HG02870 (cell line): Measurements from ENCODE around the gene DNAJC17.

Experiments used
- ATAC-seq: cut with Tn5 transposase; IDR thresholded peaks from one replicate; pipeline ENCODE4 v1.9.1; 2021; ENCODE audit warnings: mild to moderate bottlenecking, moderate library complexity; ENCODE audit not compliant: unreplicated experiment

DNAJC17 gene

DNA sequence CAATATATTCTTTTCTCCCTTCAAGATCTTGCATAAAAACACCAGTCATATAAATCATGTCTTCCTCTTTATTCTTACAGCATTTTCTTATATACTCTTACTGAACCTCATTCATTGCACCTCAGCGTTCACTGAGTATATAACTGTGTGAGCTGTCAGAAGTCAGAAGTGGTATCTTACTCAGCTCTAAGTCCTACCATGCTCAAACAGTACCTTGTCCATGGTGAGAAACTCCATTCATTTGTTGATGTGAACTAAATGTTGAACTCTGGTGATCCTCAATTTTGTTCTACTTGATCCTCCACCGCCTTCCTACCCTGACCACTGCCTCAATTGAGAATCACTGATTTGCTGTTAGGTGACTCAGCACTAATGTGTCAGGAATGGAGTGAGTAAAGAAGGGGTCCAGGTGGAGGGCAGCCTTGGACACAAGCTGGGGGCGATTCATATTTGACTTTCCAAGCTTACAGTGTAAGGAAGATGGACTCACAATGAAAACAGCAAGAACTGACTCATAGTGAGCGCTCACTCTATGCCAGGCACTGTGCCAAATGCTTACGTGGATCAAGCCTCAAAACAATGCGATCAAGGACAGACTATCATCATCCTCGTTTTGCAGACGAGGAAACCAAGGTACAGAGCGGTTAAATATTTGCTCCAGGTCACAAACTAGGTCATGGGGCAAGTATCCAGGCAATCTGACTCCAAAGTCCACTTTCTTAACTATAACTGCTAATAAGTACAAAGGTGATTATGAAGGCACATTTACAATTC is 13.9 kb downstream of the DNAJC17 start:
- no peak for ATAC-seq

GRCh38 chr15:40792394-40792793 is 14.9 kb downstream of the DNAJC17 start:
- no peak for ATAC-seq

GRCh38 chr15:40790718-40791117 is 16.6 kb downstream of the DNAJC17 start:
- ATAC-seq, result no peak

GRCh38 chr15:40789999-40790398 is 17.3 kb downstream of the DNAJC17 start:
- ATAC-seq, result no peak

DNA sequence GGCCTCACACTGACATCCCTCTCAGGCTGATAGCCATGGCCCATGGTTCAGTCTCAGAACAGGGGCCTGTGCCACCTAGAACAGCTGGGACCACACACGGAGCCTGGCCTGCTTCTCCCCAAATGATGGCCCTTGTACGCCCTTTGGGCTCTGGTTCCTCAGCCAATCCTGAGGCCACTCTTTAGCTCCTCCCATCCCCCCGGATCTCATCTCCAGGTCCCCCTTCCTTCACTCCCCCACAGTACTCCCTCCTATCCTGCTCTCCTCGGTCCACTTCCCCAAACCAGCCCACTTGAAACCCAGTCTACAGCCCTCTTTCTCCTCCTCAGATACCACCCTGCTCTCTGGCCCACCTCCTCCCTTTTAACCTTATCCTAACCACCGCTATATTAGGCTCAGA is 18.2 kb downstream of the DNAJC17 start:
- no peak for ATAC-seq

DNA sequence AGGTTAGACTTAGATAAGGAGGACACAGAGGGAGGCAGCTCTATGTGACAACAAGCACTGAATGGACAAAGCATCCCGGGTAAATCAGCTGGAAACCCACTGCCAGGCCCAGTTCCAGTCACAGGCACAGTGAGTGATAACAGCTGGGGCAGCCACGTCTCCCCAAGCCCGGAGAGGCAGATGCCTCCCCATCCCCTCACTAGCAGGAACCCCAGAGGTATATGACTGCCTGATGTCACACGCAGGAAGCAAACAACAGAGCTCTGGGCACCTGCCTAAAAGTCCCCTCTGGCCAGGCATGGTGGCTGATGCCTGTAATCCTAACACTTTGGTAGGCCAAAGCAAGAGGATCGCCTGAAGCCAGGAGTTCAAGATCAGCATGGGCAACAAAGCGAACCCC is 19.3 kb downstream of the DNAJC17 start:
- no peak for ATAC-seq

- no peak for ATAC-seq
These were observed 19.9 kb downstream of the DNAJC17 start for GRCh38 chr15:40787344-40787841.

DNA sequence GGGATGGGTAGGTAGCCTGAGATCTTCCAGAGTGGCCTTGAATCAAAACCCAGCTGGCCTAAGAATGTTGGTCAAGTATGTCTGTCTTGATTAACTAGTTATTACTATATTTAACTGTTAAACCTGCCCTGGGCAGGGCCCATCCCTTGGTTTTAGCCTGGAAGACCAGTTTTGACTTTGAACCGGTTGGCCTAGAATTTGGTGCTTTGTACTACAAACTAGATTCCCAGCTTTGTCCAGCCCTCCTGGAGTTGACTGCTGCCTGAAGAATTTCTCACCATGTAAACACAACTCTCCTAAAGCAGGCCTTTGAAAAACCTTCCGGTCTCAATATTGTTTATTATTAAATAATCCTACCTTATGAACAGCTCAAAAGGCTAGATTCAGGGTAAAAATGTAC is 21.5 kb downstream of the DNAJC17 start:
- ATAC-seq, result no peak

- no peak for ATAC-seq
These were observed 22.1 kb downstream of the DNAJC17 start for GRCh38 chr15:40785164-40785563.

- ATAC-seq, result no peak
These were observed 24.6 kb downstream of the DNAJC17 start for GRCh38 chr15:40782609-40783227.

DNA sequence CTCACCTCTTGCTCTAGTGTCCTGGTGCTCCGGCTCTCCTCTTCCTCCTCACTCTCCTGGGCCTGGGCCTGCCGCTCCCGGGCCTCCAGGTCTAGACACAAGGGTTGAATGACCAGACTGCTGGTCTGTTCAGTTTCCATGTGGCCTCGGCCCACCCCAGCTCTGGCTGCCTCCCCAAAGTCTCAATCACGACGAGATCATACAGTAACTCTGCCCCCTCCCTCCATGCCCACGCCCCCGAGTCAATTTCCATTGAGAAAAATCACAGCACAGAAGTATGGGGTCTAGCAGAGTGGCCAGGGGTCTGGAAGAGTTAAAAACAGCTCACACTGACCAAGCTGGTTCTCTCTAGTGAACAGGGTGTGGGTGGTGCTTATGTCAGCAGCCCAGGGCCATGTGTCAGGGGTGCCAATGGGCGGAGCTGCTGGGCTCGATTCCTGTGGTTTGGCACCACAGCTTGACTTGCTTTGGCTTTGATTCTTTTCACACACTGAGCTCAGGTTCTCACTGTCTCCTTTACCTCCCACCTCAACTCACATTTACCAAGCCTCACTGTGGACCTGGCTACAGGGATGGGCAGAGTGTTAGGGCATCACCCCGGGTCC is 30.6 kb downstream of the DNAJC17 start:
- no peak for ATAC-seq

- ATAC-seq, result no peak
These were observed 31.3 kb downstream of the DNAJC17 start for GRCh38 chr15:40775740-40776536.

GRCh38 chr15:40775007-40775406 is 32.3 kb downstream of the DNAJC17 start:
- ATAC-seq, result no peak

- no peak for ATAC-seq
These were observed 33.4 kb downstream of the DNAJC17 start for GRCh38 chr15:40773902-40774301.

- ATAC-seq, result no peak
These were observed 33.8 kb downstream of the DNAJC17 start for GRCh38 chr15:40773496-40773895.

DNA sequence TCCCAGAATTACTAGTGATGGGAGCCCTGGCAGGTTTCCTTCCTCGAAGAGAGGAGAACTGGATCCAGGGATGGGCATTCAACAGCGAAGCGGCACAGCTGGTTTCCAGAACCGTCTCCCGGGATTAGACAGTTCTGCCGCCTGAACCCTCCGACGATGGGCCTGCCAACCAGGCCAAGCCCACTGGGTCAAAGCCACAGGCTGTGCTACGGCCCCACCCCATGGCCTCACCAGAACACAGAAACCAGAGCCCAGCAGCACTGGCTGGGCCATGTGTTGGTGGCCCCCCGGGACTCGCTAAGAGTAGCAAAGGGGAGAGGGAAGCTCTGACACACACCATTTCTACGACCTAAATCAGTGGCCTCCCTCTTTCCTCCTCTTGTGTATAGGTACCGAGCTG is 35.3 kb downstream of the DNAJC17 start:
- no peak for ATAC-seq

DNA sequence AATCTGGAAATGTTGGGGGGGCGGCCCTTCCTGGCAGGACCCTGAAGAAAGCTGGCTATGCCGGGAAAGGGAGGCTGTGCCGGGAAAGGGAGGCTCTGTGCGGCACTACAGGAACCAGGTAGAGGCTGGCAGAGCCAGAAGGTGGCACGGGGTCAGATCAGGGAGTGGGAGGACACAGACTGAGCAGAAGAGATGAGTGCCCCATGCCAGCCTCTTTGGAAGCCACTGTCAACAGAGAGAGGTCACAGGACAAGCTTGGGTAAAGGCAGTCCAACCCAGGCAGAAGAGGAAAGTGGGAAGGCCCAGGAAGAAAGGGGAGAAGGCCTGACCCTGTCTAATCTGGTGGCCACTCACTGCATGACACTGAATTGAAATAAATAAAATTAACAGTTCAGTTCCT is 36.0 kb downstream of the DNAJC17 start:
- no peak for ATAC-seq

GRCh38 chr15:40770147-40770721 is 37.0 kb downstream of the DNAJC17 start:
- no peak for ATAC-seq

GRCh38 chr15:40769274-40770146 is 37.8 kb downstream of the DNAJC17 start, which contains the start of gene C15orf62:
C15orf62 (plus strand) TSS chr15:40769980; CDS start chr15:40770496, 516 bp downstream.
- no peak for ATAC-seq
